ENCODE data around the gene SAT2. TPM values are rescaled to one million over a fixed set of nuclear protein-coding genes. Genes with fewer than 3 reads are reported as not detected.

Gene SAT2
- total and polyA plus RNA-seq, 5 experiments from 2014 or later = 38.5 to 76.6 (median 40.0) TPM

DNA sequence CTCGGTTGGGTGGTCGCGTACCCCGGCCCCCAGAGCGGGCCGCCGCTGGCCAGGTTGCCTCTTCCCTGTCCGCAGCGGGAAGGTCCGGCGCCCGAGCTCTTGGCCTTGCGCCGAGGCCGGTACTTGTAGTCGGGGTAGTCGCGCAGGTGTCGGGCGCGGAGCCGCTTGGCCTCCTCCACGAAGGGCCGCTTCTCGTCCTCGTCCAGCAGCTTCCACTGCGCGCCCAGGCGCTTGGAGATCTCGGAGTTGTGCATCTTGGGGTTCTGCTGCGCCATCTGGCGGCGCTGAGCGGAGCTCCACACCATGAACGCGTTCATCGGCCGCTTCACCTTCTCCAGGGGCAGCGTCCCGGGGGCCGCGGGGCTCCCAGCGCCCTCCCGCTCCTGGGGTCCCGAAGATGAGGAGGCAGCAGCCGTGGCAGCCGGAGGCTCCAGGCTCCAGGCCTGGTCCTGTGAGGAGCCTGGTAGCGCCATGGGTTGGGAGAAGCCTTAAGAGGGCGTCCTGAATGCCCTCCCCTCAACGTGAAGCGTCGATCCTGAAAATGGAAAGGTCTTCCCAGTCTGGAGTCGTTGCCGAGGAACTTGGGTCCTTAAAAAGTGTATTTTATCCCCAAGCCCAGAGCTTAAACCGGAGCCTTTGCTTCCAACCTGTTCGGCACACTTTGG, 38.3 kb downstream of the SAT2 start:
- H3K36me3 Mint-ChIP-seq = peaks cover 0 to 48% (median 10%) of the 10 kb centered on the region in 3 donors

DNA sequence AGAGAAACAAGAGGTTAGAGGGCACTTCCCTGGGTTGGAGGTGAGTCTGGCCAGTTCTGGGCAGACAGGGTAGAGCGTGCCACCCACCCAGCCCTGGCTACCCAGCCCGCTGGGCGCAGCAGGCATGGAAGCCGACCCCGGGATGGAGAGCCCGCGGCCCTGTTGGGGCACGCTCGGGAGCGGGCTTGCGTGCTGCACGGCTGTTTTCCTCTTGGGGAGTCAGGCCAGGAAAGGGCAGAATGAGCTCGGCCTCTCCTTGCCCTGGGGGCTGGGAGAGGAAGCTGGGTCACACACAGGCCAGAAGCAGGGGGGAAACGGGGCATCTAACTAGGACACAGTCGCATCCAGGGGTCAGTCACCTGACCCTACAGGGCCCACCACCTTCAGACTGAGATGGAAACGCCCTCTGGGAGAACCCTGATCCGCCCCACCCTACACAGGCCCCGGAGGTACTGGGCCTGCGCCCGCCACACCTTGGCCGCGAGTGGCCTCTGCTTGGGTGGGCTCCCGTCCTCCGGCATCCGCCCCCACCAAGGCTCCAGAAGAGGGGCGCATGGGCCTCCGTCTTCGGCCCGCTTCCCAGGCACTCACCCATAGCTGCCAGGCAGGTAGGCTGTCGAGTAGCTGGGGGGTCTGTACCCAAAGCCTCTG, 38.9 kb downstream of the SAT2 start:
- Mint-ChIP-seq H3K4me3 (no peak overlapping the region), H3K36me3 (peaks cover 0 to 42% (median 4%) of the 10 kb centered on the region in 3 donors), H3K9me3 (no peaks in the 10 kb centered on the region), H3K27ac (peak overlapping the region in 1 of 10 donors; percentile 38), H3K27me3 (no peaks in the 10 kb centered on the region), H3K4me1 (peaks cover 9 to 24% (median 22%) of the 10 kb centered on the region in 4 donors)
- ATAC-seq = peak in 1 of 2 donors; percentile 2
- POLR2A ChIA-PET = interaction anchor here (0.7 to 2.8 kb wide), 12 partner anchors 8 to 430 kb away, joined by 3 to 12 read pairs (median 5); partner anchors contain the start of genes FXR2 and TP53
- no peak for DNase-seq

More for the DNA sequence above, 38.3 kb downstream of the SAT2 start:
- Mint-ChIP-seq H3K4me3 (no peak overlapping the region), H3K27me3 (no peaks in the 10 kb centered on the region), H3K4me1 (peaks cover 6 to 19% (median 17%) of the 10 kb centered on the region in 4 donors), H3K27ac (peak overlapping the region in 5 of 10 donors; percentile 17 to 69 (median 56)), H3K9me3 (no peaks in the 10 kb centered on the region)
- DNase-seq = peak; percentile 53 to 84 (median 65)
- POLR2A ChIA-PET = interaction anchor here (0.6 to 2.8 kb wide), 14 partner anchors 8 to 430 kb away, joined by 3 to 12 read pairs (median 4); partner anchors contain the start of genes FXR2 and TP53
- peak; percentile 91 to 92 for ATAC-seq

DNA sequence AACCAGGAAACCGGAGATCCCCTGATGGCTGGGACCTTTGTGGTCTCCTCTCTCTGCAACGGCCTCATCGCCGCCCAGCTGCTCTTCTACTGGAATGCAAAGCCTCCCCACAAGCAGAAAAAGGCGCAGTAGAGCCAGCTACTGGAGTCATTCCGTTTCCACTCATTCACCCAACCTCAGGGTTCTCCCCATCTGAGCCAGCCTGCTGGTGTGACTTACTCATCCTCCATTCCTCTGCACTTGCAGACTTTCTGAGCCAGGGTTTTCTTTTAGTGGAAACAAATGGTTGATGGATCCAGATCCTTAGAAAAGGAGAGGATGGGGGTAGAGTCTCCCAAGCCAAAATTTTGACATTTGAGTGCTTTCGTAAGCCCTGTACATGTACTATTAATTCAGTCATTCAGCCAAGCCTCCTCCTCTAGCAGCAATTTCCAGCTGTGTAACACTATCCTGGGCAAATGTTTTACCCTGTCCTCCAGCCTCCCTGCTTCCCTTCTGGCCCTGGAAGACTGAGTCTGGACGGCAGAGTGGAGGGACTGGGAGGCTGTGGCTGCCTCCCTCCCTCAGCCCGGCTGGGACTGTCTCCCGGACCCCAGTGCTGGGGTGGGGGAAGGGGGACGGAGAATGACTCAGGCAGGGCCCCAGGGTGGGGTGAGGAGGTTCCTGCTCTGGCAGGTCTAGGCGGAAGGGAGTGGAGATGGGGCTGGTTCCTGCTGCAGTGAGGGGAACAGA, 40.0 kb downstream of the SAT2 start:
- Mint-ChIP-seq H3K27me3 (no peaks in the 10 kb centered on the region), H3K9me3 (no peaks in the 10 kb centered on the region), H3K36me3 (peaks cover 0 to 31% (median 2%) of the 10 kb centered on the region in 3 donors), H3K27ac (peak overlapping the region in 3 of 10 donors; percentile 8 to 76 (median 22)), H3K4me3 (peak overlapping the region in 1 of 10 donors; percentile 2), H3K4me1 (peaks cover 11 to 31% (median 28%) of the 10 kb centered on the region in 4 donors)
- no peak for ATAC-seq
- POLR2A ChIA-PET = interaction anchor here (0.8 to 2.8 kb wide), 3 partner anchors 13 to 103 kb away, joined by 3 to 12 read pairs (median 4); partner anchors contain the start of gene POLR2A
- no peak for DNase-seq

DNA sequence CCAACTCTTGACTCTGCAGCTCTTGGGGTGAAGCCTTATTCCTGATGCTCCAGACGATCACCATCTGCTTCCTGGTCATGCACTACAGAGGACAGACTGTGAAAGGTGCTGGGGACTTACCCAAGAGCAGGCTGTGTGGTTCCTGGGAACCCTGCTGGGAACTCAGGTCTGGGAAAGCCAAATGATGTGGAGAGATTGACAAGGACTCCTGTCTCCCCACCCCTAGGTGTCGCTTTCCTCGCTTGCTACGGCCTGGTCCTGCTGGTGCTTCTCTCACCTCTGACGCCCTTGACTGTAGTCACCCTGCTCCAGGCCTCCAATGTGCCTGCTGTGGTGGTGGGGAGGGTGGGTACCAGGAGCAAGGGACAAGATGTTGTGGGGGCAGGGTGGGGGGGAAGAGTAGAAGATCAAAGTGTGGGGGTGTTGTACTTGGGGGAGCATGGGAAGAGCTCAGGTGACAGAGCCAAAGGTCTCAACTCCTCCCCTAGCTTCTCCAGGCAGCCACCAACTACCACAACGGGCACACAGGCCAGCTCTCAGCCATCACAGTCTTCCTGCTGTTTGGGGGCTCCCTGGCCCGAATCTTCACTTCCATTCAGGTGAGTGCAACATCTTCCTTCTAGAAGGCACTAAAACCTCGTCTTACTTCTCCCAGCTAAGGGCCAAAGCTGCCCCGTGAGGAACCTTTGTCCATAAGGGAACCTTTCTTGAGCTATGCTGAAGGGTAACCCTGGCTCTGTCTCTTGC, 40.8 kb downstream of the SAT2 start:
- Mint-ChIP-seq H3K27me3 (no peaks in the 10 kb centered on the region), H3K27ac (peak overlapping the region in 4 of 10 donors; percentile 8 to 76 (median 42)), H3K4me1 (peaks cover 14 to 38% (median 36%) of the 10 kb centered on the region in 4 donors), H3K4me3 (peak overlapping the region in 2 of 10 donors; percentile 20 to 52), H3K9me3 (no peaks in the 10 kb centered on the region), H3K36me3 (peaks cover 0 to 23% (median 0%) of the 10 kb centered on the region in 3 donors)
- POLR2A ChIA-PET = interaction anchor here (0.8 to 1.1 kb wide), 2 partner anchors 12 to 102 kb away, joined by 3 to 4 read pairs; partner anchors contain the start of gene POLR2A
- ATAC-seq (no peak), DNase-seq (peak in 1 of 10 donors; percentile 43)

DNA sequence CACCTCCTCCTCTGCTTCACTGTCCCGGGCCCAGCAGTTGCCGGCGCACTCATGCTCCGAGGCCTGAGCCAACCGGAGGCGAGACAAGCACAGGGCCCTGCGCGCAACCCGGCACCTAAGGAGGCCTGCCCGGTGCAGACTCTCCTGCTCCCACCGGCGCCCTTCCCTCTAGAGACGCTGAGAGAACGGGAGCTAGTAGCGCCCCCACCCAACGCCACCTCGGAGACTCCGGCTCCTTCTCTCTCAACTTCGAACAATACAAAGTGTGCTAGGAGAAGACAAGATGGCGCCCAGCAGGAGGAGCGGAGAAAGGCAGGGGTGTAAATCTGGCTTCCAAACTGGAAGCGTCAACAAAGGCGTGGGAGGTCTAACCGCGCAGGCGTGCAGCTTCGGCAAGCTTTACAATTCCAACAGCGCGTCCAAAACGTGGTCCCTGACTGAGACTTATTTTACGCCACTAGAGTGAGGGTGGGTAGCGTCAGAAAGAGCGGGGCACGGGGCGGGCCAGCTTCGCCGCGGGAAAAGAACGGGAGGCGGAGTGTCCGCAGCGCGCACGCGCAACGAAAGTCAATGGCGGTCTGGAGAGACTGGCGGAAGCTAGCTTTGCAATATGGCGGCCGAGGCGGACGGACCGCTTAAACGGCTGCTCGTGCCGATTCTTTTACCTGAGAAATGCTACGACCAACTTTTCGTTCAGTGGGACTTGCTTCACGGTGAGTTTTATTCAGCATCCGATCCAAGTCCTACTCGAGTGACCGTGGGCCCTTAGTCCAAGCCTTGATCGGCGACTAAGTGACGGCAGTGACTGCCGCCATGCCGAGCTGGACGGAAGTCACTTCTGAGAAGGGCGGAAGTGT, 44.1 kb downstream of the SAT2 start, which contains the start of gene MPDU1:
MPDU1 (plus strand) TSS at position 600 of the 857 bp plus-strand sequence; CDS start at position 611, 11 bp downstream.
- Mint-ChIP-seq H3K27me3 (no peaks in the 10 kb centered on the region), H3K36me3 (peaks cover 0 to 25% (median 0%) of the 10 kb centered on the region in 3 donors), H3K9me3 (no peaks in the 10 kb centered on the region), H3K27ac (peak within 1 kb of the TSS; percentile 96 to 100 (median 100)), H3K4me1 (peaks cover 30 to 69% (median 61%) of the 10 kb centered on the region in 4 donors), H3K4me3 (peak within 1 kb of the TSS; percentile 88 to 100 (median 99))
- peak; percentile 91 to 98 (median 95) for DNase-seq
- peak; percentile 84 to 89 for ATAC-seq
- POLR2A ChIA-PET = interaction anchor here (0.5 to 6.7 kb wide), 28 partner anchors 11 to 589 kb away, joined by 3 to 129 read pairs (median 4); partner anchors contain the start of genes ATP1B2, FXR2, NAA38 and NEURL4

DNA sequence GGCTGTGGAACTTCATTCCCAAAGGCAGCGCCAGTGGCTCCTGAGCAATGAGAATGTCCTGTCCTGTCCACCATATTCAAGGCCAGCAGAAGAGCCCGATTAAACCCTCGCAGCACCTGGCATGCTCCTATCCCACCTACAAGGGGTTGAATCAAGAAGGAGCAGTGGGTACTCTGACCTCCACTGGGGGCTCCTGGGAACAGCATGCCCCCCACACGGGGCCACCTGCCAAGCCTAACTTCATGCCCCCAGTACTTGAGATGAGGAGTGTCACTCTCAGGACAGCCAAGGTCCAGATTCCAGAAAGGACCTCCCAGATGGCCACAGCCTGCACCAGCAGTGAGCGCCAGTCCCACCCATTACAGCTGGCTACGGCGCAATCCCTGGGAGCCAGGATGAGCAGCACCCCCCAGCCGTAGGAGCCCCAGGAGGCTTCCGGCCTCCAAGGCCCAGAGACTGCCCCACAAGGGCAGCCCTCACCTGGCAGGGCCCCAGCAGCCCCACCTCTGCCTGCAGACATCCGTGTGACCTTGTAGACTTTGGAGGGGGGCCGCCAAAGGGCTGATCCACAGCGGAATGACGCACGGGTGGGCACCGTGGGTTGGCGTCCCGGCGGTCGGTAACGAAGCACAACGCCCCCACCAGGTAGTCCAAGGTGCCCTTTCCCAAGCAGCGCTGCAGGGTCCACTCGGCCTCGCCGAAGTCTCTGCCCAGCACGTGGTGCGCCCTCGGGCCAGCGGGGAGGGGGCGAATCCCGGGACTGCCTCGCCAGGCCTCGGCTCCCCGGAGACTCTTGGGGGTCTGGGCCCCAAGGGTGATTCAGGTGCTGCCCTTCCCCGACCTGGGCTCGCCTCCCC, 45.0 kb downstream of the SAT2 start:
- Mint-ChIP-seq H3K4me1 (peaks cover 33 to 76% (median 66%) of the 10 kb centered on the region in 4 donors), H3K36me3 (peaks cover 0 to 29% (median 6%) of the 10 kb centered on the region in 3 donors), H3K27me3 (no peaks in the 10 kb centered on the region), H3K4me3 (peak overlapping the region; percentile 50 to 100 (median 97)), H3K27ac (peak overlapping the region; percentile 88 to 100 (median 100)), H3K9me3 (no peaks in the 10 kb centered on the region)
- no peak for ATAC-seq
- DNase-seq = peak in 1 of 10 donors; percentile 64
- POLR2A ChIA-PET = interaction anchor here (0.5 to 6.7 kb wide), 17 partner anchors 10 to 590 kb away, joined by 3 to 129 read pairs (median 5); partner anchors contain the start of genes ATP1B2, FXR2, NAA38 and POLR2A

DNA sequence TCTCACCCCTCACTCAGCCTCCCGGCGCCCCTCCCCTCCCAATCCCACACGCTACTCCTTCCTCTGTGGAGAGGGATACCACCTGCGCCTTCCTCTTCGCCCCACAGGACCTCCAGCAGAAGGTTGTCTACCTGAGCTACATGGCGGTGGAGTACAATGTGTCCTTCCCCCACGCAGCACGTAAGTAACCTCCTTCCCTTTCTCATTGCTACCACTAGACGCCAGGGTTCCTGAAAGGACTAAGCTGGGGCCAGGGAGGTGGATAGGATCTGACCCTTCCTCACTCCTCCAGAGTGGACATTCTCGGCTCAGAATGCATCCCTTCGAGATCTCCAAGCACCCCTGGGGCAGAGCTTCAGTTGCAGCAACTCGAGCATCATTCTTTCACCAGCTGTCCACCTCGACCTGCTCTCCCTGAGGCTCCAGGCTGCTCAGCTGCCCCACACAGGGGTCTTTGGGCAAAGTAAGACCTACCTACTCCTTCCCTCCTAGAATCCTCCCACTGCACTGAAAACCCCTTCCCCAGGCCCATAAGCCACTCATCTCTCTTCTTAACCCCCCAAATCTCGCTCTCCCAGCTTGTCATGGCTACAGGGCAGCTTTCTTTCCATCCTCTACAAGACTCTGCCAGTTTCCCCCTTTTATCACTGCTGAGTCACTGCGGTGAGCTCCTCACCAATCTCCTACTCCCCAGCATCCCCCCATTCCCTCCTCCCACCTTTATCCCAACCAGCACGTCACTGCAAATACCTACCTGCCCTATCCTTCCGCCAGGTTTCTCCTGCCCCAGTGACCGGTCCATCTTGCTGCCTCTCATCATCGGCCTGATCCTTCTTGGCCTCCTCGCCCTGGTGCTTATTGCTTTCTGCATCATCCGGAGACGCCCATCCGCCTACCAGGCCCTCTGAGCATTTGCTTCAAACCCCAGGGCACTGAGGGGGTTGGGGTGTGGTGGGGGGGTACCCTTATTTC, 46.7 kb downstream of the SAT2 start:
- Mint-ChIP-seq H3K27me3 (no peaks in the 10 kb centered on the region), H3K36me3 (peaks cover 0 to 40% (median 20%) of the 10 kb centered on the region in 3 donors), H3K9me3 (no peaks in the 10 kb centered on the region), H3K4me1 (peaks cover 35 to 87% (median 75%) of the 10 kb centered on the region in 4 donors), H3K27ac (peak overlapping the region; percentile 22 to 95 (median 86)), H3K4me3 (peak overlapping the region in 4 of 10 donors; percentile 22 to 81 (median 60))
- no peak for ATAC-seq
- peak in 1 of 10 donors; percentile 50 for DNase-seq
- POLR2A ChIA-PET = interaction anchor here (0.7 to 6.7 kb wide), 8 partner anchors 8 to 912 kb away, joined by 3 to 129 read pairs (median 6); partner anchors contain the start of genes SENP3, SOX15, TP53 and WRAP53

DNA sequence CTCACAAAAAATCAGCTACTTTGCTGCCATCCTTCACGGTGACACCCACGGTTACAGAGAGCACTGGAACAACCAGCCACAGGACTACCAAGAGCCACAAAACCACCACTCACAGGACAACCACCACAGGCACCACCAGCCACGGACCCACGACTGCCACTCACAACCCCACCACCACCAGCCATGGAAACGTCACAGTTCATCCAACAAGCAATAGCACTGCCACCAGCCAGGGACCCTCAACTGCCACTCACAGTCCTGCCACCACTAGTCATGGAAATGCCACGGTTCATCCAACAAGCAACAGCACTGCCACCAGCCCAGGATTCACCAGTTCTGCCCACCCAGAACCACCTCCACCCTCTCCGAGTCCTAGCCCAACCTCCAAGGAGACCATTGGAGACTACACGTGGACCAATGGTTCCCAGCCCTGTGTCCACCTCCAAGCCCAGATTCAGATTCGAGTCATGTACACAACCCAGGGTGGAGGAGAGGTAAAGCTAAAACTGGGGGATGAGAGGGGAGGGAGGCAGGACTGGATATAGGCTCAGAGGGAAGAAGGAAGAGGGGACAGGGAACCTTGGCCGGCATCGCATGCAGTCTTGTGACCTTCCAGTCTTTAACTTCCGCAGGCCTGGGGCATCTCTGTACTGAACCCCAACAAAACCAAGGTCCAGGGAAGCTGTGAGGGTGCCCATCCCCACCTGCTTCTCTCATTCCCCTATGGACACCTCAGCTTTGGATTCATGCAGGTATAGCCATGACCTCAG, 47.6 kb downstream of the SAT2 start:
- Mint-ChIP-seq H3K27ac (peak overlapping the region in 9 of 10 donors; percentile 71 to 95 (median 90)), H3K4me3 (peak overlapping the region in 6 of 10 donors; percentile 14 to 81 (median 30)), H3K9me3 (no peaks in the 10 kb centered on the region), H3K27me3 (no peaks in the 10 kb centered on the region), H3K36me3 (peaks cover 0 to 49% (median 25%) of the 10 kb centered on the region in 3 donors), H3K4me1 (peaks cover 34 to 91% (median 76%) of the 10 kb centered on the region in 4 donors)
- ATAC-seq = no peak
- DNase-seq = peak in 1 of 10 donors; percentile 57
- POLR2A ChIA-PET = interaction anchor here (0.5 to 6.7 kb wide), 9 partner anchors 7 to 107 kb away, joined by 3 to 129 read pairs (median 6); partner anchors contain the start of genes SENP3, SOX15, TP53 and WRAP53
